ENCODE measurements around the gene EID2.

Gene EID2

DNA sequence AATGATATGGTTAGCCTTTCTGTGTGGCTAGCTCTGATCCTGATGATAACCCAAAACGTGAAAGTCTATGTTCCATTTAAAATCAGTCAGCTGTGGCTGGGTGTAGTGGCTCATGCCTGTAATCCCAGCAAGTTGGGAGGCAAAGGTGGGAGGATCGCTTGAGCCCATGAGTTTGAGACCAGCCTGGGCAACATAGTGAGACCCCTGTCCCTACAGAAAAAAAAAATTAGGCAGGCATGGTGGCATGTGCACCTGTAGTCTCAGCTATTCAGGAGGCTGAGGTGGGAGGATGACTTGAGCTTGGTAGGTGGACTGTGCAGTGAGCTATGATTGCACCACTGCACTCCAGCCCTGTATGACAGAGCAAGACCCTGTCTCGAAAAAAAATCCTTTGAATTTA lies 6.2 kb downstream of the EID2 start:
- no peak for DNase-seq (ENCODE audit: low read depth in 2 of 2)

DNA sequence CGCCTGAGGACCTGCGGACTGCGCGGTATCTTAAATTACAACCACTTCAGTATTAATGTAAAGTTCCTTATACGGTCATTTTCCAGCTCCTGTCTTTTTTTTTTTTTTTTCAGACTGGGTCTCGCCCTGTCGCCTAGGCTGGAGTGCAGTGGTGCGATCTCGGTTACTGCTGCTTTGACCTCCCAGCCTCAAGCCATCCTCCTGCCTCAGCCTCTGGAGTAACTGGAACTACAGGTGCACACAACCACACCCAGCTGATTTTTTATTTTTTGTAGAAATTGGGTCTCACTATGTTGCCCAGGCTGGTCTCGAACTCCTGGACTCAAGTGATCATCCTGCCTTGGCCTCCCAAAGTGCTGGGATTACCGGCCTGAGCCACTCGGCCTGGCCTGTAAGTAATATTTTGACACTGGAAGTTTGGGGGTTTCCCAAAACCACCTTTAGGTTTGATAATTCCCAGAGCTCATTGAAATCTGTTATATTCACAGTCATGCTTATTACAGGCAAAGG lies 6.9 kb downstream of the EID2 start:
- no peak for DNase-seq (ENCODE audit: low read depth in 2 of 2)

DNA sequence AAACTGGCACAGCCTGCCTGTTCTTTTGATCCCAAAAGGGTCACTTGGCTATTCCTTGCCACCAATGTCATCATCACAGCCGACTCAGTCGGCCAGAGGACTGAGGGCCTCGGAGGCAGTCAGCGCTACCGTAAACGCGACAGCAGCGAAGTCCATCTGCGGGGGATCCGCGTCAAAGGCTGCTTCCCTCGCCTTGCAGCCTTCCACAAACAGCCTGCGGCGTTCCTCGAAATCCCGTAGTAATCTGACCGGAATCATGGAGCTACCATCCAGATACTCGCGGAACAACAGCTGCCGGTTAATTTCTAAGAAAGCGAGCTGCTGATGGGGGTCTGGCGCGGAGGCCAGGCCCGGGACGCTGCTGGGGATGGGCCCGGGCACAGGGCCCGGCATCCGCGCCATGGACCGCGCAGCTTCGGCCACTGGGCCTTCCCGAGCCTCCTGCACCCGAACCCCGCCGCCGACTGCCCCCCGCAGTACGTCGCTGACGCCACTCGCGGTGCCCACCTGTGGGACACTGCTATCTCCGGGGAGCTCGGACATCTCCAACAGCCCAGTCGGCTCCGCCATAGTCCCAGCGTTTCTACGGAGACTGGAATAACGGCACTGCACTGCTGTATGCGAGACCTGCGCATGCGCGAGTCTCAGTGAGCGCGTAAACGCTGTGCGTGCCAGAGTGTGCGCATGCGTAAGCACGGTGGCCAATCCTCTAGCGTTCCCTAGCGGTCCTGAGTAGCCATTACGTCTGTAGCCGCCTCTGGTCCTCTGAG lies 7.5 kb downstream of the EID2 start, which contains the start of gene EID2B:
Gene EID2B, minus strand, starts transcription at position 620 of the 770 bp plus-strand sequence. Its CDS starts 50 bp downstream, at position 570.
- peak; percentile 91 to 94 for DNase-seq (ENCODE audit: low read depth in 2 of 2)

DNA sequence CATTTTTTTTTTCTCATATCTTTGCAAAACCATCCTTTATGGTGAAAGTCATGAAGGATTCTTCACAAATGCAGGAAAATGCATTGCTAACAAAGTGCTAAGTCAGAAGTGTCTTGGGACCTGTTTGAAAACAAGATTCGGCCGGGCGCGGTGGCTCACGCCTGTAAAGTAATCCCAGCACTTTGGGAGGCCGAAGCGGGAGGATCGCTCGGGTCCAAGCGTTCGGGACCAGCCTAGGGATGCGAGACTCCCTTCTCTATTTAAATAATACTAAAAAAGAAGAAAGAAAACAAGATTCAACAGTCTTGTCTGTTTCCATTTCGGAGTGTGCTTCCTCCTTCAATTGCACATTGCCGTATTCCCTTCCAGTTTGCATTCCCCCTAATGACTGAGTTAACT lies 8.1 kb downstream of the EID2 start:
- DNase-seq (ENCODE audit: low read depth in 2 of 2), result no peak

DNA sequence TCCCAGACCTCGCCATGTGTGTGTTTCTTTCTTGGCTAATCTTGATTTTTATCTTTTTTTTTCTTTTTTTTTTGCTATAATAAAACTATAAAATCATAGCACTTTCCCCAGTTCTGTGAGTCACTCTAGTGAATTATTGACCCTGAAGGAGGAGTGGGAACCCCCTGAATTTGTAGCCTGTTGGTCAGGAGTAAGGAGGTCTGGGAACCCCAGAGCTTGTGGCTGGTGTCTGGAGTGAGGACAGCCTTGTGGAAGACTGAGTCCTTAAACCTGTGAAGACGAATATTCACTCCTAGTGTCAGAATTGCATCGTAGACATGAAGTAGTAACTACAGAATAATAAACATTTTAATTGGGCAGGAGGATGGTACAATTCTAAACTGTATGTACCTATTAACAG lies 14.8 kb downstream of the EID2 start:
- DNase-seq (ENCODE audit: low read depth in 2 of 2), result no peak

DNA sequence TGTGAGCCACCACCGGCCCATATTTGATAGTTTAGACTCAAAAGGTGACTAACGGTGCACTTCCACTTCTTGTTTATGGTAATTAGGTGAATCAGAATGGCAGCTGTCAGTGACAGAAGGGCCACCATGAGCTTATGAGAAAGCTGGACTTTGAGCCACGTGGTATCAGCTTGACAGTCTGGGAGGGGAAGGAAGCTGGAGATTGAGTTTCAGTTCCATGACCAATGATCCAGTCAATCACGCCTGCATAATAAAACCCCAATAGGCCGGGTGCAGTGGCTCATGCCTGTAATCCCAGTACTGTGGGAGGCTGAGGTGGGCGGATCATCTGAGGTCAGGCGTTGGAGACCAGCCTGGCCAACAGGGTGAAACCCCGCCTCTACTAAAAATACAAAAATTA lies 15.5 kb downstream of the EID2 start:
- no peak for DNase-seq (ENCODE audit: low read depth in 2 of 2)

DNA sequence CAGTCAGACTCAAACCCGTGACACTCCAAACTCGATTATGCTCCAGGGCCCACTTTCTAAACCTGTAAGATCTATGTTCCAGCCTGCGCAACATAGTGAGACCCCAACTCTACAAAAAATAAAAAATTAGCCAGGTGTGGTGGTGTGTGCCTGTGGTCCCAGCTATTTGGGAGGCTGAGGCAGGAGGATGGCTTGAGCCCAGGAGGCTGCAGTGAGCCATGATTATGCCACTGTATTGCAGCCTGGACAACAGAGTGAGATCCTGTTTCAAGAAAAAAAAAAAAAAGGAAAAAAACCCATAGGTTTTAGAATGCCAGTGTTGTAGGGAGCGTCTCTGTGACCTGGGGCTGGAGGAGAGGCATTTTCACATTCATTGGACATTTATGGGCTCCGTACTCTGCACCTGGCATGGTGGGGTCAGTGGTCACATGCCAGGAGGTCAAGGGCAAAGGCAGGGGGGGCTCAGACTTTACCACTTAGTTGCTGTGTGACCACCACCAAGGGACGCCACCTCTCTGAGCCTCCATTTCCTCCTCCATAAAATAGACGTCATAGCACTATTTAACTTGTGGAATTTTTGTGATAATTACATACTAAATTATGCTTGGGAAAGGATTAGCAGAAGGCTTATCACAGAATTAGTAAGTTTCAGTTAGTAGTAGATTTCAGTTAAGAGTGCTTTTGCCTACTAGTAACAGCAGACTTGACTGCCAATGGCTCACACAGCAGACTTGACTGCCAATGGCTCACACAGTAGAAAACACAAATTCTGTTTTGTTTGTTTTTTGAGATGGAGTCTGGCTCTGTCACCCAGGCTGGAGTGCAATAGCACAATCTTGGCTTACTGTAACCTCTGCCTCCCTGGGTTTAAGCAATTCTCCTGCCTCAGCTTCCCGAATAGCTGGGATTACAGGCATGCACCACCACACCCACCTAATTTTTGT lies 19.1 kb downstream of the EID2 start:
- no peak for DNase-seq (ENCODE audit: low read depth in 2 of 2)

DNA sequence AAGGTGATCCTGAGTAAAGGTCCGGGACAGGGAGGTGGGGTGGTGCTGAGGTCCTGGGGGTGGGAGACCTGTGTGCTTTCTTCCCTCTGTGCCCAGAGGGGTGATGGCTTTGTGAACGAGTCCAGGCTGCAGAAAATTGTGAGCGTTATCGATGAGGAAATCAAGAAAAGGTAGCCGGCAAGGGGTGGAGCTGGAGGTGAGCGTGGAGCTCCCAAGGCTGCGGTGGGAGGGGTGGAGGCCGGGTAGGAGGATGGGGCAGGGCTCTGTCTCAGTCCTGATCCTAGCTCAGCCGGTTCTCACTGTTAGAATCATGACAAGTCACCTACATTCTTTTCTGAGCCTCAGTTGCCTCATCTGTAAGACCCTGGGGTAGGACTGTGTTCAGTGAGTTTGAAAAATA lies 21.0 kb downstream of the EID2 start:
- DNase-seq (ENCODE audit: low read depth in 2 of 2), result no peak

DNA sequence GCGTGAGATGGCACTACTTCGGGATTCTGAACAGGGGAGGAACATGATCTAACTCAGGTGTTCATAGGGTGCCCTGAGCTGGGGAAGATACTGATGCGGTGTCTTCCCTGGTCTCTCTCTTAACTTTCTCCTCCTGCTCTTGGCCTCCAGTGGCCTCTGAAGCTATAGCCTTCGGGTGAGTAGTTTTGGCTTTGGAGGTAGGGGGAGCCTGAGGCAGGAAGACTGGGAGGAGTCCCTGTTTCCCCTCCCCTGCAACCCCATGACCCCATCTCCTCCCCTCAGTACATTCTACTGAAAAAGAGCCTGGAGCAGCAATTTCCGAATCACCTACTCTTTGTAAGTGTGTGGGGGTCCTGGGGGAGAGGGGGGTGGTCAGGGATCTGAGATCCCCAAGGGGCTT lies 21.5 kb downstream of the EID2 start:
- no peak for DNase-seq (ENCODE audit: low read depth in 2 of 2)

DNA sequence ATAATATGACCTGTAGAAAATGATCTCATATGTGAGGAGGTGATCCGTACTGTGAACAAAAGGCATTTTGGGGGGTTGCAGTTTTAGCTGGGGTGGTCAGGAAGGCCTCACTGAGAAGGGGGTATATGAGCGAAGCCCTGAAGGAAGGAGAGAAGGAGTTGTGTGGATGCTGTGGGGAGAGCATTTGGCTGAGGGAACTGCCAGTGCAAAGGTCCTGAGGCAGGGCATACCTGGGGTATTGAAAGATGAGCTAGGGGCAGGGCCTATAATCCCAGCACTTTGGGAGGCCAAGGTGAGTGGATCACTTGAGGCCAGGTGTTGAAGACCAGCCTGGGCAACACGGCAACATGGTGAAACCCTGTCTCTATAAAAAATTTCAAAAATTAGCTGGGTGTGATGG lies 22.5 kb downstream of the EID2 start:
- DNase-seq (ENCODE audit: low read depth in 2 of 2), result no peak

DNA sequence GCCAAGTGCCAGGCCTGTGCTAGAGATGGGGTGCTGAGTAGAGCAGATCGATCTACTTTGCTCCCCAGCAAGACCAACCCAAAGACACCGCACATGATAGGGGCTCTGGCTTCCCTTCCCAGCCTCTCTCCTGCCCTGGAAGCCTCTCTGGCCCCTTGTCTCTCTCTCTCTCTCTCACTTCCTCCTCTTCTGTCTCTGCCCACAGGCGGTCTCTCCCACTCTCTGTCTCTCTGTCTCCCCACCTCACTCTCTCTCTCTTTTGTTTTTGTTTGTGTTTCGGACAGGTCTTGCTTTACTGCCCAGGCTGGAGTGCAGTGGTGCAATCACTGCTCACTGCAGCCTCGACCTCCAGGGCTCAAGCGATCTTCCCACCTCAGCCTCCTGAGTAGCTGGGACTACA lies 23.7 kb downstream of the EID2 start:
- no peak for DNase-seq (ENCODE audit: low read depth in 2 of 2)

DNA sequence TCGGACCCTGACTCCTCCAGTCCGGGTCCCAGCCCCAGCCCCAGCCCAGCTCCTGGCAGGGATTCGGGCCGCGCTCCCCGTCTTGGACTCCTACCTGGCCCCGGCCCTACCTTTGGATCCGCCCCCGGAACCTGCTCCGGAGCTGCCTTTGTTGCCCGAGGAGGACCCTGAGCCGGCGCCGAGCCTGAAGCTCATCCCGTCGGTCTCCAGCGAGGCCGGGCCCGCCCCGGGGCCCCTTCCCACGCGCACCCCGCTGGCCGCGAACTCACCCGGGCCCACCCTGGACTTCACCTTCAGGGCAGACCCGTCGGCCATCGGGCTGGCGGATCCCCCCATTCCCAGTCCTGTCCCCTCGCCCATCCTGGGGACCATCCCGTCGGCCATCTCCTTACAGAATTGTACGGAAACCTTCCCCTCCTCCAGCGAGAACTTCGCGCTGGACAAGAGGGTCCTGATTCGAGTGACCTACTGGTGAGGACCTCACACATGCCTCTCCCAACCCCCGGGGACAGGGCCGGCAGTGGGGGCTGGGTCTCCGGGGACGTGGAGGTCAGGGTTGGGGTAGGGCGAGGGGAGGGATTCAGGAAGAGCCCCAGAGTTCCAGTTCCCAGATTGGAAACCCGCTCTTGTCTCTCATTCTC lies 24.3 kb downstream of the EID2 start:
- no peak for DNase-seq (ENCODE audit: low read depth in 2 of 2)

DNA sequence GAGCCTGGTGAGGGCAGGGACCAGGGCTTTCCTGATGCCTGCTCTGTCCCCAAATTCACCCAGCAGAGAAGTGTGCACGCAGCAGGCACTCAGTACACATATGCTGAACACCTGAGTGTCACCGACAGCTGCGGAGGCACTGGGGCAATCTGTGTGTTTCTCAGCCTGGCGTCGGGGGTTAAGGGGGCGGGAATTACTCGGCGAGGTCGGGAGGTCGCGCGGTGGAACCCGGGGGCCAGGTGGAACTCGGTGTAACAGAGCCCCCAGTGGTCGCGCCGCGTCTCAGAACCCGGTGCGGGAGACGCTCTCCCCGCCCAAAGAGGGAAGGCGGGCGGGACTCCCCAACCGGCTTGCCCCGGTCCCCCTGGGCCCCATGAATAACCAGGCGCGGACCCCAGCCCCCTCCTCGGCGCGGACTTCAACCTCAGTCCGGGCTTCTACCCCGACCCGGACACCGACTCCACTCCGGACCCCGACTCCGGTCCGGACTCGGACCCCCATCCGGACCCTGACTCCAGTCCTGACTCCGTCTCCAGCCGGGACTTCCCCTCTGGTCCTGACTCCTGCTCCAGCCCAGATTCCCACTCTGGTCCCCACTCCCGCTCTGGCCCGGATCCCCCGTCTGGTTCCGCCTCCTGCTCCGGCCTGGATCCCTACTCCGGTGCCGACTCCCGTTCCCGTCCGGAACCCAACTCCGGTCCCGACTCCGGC lies 25.0 kb downstream of the EID2 start, which contains the start of gene SELENOV:
Gene SELENOV, plus strand, starts transcription at position 300 of the 711 bp plus-strand sequence. Its CDS starts 74 bp downstream, at position 374.
- no peak for DNase-seq (ENCODE audit: low read depth in 2 of 2)

DNA sequence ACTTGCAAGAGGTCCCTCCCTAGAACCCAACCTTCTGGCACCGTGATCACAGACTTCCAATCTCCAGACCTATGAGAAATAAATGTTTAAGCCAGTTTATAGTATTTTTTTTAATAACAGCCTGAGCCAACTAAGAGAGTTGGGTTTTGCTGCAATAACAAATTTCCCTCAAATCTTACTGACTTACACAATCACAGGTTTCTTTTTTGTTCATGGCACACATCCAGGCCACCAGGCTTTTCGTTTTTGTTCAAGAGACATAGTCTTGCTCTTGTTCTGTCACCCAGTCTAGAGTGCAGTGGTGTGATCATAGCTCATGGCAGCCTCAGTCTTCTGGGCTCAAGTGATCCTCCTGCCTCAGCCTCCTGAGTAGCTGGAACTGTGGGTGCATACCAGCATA lies 27.0 kb downstream of the EID2 start:
- no peak for DNase-seq (ENCODE audit: low read depth in 2 of 2)

DNA sequence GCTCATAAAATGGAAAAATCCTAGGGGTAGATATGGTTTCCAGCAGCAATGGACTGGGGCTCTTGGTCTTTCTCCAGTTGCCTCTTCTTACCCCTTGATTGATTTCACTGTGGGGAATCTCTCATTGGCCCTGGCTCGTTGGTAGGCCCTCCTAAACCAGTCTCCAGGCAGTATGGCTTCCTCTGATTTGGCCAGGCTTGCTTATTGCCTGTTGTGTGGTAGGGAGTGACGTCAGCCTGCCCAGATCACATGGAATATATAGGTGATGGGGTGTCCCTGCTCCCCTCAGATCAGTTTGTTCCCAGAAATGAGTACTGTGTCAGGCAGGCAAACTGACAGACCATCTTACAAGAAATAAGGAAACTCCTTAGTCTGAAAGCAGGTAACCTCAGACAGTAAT lies 30.7 kb downstream of the EID2 start:
- DNase-seq (ENCODE audit: low read depth in 2 of 2), result no peak

DNA sequence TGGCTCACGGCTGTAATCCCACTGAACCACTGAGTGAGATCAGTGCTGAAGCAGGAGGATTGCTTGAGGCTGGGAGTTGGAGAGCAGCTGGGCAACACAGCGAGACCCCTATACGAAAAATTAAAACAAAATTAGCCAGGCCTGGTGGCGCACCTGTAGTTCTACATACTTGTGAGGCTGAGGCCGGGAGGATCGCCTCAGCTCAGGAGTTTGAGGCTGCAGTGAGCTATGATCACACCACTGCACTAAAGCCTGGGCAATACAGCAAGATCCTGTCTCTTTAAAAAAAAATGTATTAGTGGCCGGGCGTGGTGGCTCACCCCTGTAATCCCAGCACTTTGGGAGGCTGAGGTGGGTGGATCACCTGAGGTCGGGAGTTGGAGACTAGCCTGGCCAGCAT lies 31.3 kb downstream of the EID2 start:
- no peak for DNase-seq (ENCODE audit: low read depth in 2 of 2)

DNA sequence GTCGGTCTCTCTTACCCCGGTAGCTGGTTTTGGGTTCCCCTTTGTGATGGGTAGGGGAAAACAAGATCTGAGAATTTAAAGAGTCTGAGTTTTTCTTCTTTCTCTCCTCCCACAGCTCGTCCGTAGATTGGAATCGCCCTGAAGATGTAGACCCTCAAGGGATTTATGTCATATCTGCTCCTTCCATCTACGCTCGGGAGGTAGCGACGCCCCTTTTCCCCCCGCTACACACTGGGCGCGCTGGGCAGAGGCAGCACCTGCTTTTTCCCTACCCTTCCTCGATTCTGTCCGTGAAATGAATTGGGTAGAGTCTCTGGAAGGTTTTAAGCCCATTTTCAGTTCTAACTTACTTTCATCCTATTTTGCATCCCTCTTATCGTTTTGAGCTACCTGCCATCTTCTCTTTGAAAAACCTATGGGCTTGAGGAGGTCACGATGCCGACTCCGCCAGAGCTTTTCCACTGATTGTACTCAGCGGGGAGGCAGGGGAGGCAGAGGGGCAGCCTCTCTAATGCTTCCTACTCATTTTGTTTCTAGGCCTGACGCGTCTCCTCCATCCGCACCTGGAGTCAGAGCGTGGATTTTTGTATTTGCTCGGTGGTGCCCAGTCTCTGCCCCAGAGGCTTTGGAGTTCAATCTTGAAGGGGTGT lies 32.1 kb downstream of the EID2 start:
- DNase-seq (ENCODE audit: low read depth in 2 of 2), result no peak

DNA sequence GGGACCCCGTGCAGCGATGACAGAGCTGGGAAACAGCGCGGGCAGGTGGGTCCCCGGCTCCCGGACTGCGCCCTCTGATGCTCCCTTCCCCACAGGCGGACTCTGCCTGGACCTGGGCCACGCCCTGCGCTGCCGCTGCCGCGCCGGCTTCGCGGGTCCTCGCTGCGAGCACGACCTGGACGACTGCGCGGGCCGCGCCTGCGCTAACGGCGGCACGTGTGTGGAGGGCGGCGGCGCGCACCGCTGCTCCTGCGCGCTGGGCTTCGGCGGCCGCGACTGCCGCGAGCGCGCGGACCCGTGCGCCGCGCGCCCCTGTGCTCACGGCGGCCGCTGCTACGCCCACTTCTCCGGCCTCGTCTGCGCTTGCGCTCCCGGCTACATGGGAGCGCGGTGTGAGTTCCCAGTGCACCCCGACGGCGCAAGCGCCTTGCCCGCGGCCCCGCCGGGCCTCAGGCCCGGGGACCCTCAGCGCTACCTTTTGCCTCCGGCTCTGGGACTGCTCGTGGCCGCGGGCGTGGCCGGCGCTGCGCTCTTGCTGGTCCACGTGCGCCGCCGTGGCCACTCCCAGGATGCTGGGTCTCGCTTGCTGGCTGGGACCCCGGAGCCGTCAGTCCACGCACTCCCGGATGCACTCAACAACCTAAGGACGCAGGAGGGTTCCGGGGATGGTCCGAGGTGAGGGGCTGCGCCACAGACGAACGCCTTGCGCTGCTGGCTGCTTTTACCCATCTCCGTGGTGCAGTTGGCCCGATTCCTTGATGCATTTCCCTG lies 32.8 kb downstream of the EID2 start:
- DNase-seq (ENCODE audit: low read depth in 2 of 2), result peak; percentile 24 to 52

DNA sequence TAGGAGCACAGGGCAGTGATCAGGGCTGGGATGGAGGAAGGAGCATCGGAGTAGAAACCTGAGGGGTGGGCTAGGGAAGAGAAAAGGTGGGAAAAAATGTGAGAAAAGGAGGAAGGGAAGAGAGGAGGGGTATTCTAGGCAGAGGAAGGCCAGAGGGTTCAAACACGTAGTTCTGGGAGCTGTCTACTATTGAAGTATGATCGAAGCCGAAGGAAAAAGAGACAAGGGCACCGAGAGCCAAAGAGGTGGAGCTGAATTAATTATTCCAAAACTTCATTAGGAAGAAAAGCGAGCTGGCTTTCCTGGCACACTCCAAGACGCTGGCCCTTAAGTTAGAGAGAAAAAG lies 33.4 kb downstream of the EID2 start:
- no peak for DNase-seq (ENCODE audit: low read depth in 2 of 2)
